Endothelial cell of umbilical vein (primary cell): ENCODE measurements around the gene FAM3D. TPM values are rescaled to one million over a fixed set of nuclear protein-coding genes. Genes with fewer than 3 reads are reported as not detected.

ENCODE experiments used
- BruUV-seq: library from RNA; stranded (reverse); fragments of 400-500 nt; replicated peaks from 2 replicates; lab custom pipeline; 2021; lab: Mats Ljungman, UMichigan
- CTCF ChIA-PET: fragments of 300-600, 350-600 bp; sonication (Branson Sonifier 250); formaldehyde crosslinking; loops from one replicate; lab custom pipeline; 2021; ENCODE audit warnings: antibody characterized with exemption, inconsistent platforms; lab: Charles Lee
- POLR2A ChIA-PET: fragments of 300-600, 350-600 bp; sonication (Branson Sonifier 250); formaldehyde crosslinking; loops from one replicate; lab custom pipeline; 2021; ENCODE audit warnings: antibody characterized with exemption, inconsistent platforms; lab: Charles Lee
- DNase-seq: peaks from one replicate; pipeline ENCODE4 v3.0.0-alpha.2; 2011; ENCODE audit warnings: low read depth, low spot score
- FAIRE-seq: peaks from 2 replicates; lab custom pipeline; 2011; peaks lifted over from hg19 to GRCh38; lab: Jason Lieb, UNC
- H2AFZ ChIP-seq: 2 replicates; pipeline ENCODE4 v1.6.0; 2012; ENCODE audit warnings: low read depth, low read length, control low read depth, inconsistent platforms
- H3K27ac ChIP-seq: 2 replicates; pipeline ENCODE4 v1.5.1; 2011; ENCODE audit warnings: low read depth, mild to moderate bottlenecking, control low read depth, low read length, moderate library complexity; ENCODE audit not compliant: insufficient read depth
- H3K27me3 ChIP-seq, 2 experiments: 2 replicates each; pipeline versions ENCODE4 v1.6.0 to v1.6.1; 2011; ENCODE audit warnings: low read length in 2 of 2, mixed read lengths in 1 of 2; ENCODE audit not compliant: control insufficient read depth in 2 of 2, insufficient read depth in 2 of 2
- H3K36me3 ChIP-seq, 2 experiments: 2 replicates in 1 of 2; 3 replicates in 1 of 2; pipeline ENCODE4 v1.5.1; 2011; ENCODE audit warnings: low read length in 2 of 2, mild to moderate bottlenecking in 1 of 2, moderate library complexity in 1 of 2; ENCODE audit not compliant: control insufficient read depth in 2 of 2, insufficient read depth in 2 of 2; ENCODE audit errors: extremely low read depth in 1 of 2
- H3K4me1 ChIP-seq: 3 replicates; pipeline ENCODE4 v1.5.1; 2011; ENCODE audit warnings: mild to moderate bottlenecking, low read length; ENCODE audit not compliant: control insufficient read depth, insufficient read depth; ENCODE audit errors: extremely low read depth
- H3K4me2 ChIP-seq: 2 replicates; pipeline ENCODE4 v1.6.1; 2011; ENCODE audit warnings: low read length, control low read depth, mixed read lengths; ENCODE audit not compliant: insufficient read depth
- H3K4me3 ChIP-seq, 3 experiments: fragments of 200-600 bp in 1 of 3; sonication (generic), shearing (Covaris generic) in 1 of 3; replicated peaks in 1 of 3; 2 replicates each; pipeline ENCODE4 v1.5.1; 2011 to 2016; ENCODE audit warnings: control low read depth in 3 of 3, low read length in 3 of 3, mild to moderate bottlenecking in 2 of 3, inconsistent platforms in 1 of 3, low read depth in 1 of 3, moderate library complexity in 1 of 3; ENCODE audit not compliant: insufficient read depth in 1 of 3
- H3K79me2 ChIP-seq: 2 replicates; pipeline ENCODE4 v1.6.0; 2012; ENCODE audit warnings: low read length, inconsistent platforms; ENCODE audit not compliant: control insufficient read depth, insufficient read depth
- H3K9ac ChIP-seq: replicated peaks from 2 replicates; pipeline ENCODE3; 2011; ENCODE audit warnings: low read length, control low read depth; ENCODE audit not compliant: insufficient read depth; ENCODE audit errors: extremely low read depth
- H3K9me1 ChIP-seq: replicated peaks from 3 replicates; pipeline ENCODE4 v1.6.0; 2011; ENCODE audit warnings: mild to moderate bottlenecking, low read length; ENCODE audit not compliant: control insufficient read depth, insufficient read depth; ENCODE audit errors: extremely low read depth
- H3K9me3 ChIP-seq: replicated peaks from 2 replicates; pipeline ENCODE4 v1.5.1; 2012; ENCODE audit warnings: low read length, inconsistent platforms; ENCODE audit not compliant: control insufficient read depth, insufficient read depth
- H4K20me1 ChIP-seq: replicated peaks from 2 replicates; pipeline ENCODE3; 2011; ENCODE audit warnings: mild to moderate bottlenecking, low read length; ENCODE audit not compliant: control insufficient read depth, insufficient read depth; ENCODE audit errors: extremely low read depth
- CTCF ChIP-seq, 2 donors: IDR thresholded peaks; 1 replicate in 1 of 2; 2 replicates in 1 of 2; pipeline ENCODE4 v1.5.1; 2011; ENCODE audit warnings: low read length in 2 of 2, mild to moderate bottlenecking in 2 of 2, moderate library complexity in 2 of 2, control low read depth in 1 of 2, inconsistent platforms in 1 of 2, low read depth in 1 of 2; ENCODE audit not compliant: insufficient read depth in 1 of 2; ENCODE audit errors: extremely low read depth in 1 of 2
- EZH2 ChIP-seq: IDR thresholded peaks from 2 replicates; pipeline ENCODE4 v1.6.1; 2012; ENCODE audit warnings: borderline replicate concordance, low read depth, mild to moderate bottlenecking, moderate library complexity, low read length, inconsistent platforms; ENCODE audit not compliant: severe bottlenecking
- FOS ChIP-seq: IDR thresholded peaks from 2 replicates; pipeline ENCODE4 v1.6.1; 2011; ENCODE audit warnings: mild to moderate bottlenecking, low read length, moderate library complexity, borderline replicate concordance; ENCODE audit not compliant: insufficient read depth
- GATA2 ChIP-seq: IDR thresholded peaks from 2 replicates; pipeline ENCODE4 v1.7.0; 2011; ENCODE audit warnings: low read depth, mild to moderate bottlenecking, moderate library complexity, mixed read lengths, low read length; ENCODE audit not compliant: insufficient read length, insufficient read depth
- JUN ChIP-seq: IDR thresholded peaks from 2 replicates; pipeline ENCODE4 v1.6.1; 2011; ENCODE audit warnings: borderline replicate concordance, low read depth; ENCODE audit not compliant: insufficient read length, insufficient read depth
- MAX ChIP-seq: IDR thresholded peaks from 2 replicates; pipeline ENCODE4 v1.6.1; 2011; ENCODE audit not compliant: insufficient read depth, insufficient read length
- MYC ChIP-seq: IDR thresholded peaks from one replicate; pipeline ENCODE4 v1.6.1; 2011; ENCODE audit warnings: mild to moderate bottlenecking, low read depth, low read length
- POLR2A ChIP-seq: IDR thresholded peaks from 2 replicates; pipeline ENCODE4 v1.6.1; 2012; ENCODE audit warnings: low read depth, mild to moderate bottlenecking, control low read depth, low read length
- POLR2AphosphoS5 ChIP-seq: IDR thresholded peaks from 2 replicates; pipeline ENCODE4 v1.6.1; 2012; ENCODE audit warnings: low read depth, mild to moderate bottlenecking, control low read depth, low read length, moderate library complexity; ENCODE audit not compliant: insufficient read depth
- dilution Hi-C: fragments of 300-500 bp; cut with MboI; formaldehyde crosslinking; loops from one replicate; pipeline ENCODE4 v1.15.0; 2019; ENCODE audit warnings: low sequenced_read_pairs; ENCODE audit not compliant: extremely low pct_ligation_motif_present
- intact Hi-C: fragments of 100-400 bp; cut with micrococcal nuclease; formaldehyde crosslinking; loops from one replicate; pipeline ENCODE4 v1.10.0; 2022
- polyA plus RNA-seq, 4 experiments: library from polyadenylated mRNA; depleted of rRNA in 3 of 4; stranded (reverse) in 3 of 4; unstranded in 1 of 4; fragments of >200 nt; gene quantifications; 2 replicates each; pipeline versions ENCODE4 v1.2.1 to v1.2.3, GENCODE V29; 2011 to 2012; ENCODE audit warnings: missing spikeins in 1 of 4
- total RNA-seq: library from RNA; stranded (reverse); gene quantifications from 2 replicates; pipeline ENCODE4 v1.2.3, GENCODE V29; 2021

FAM3D gene
- total and polyA plus RNA-seq, 2 donors (not counting 3 experiments of a cell fraction or from before 2014, with no cell fraction given): 0.12 TPM; not detected in 1

GRCh38 chr3:58620421-58620820, 46.2 kb downstream of the FAM3D start:
- H3K4me3 ChIP-seq: no peak overlapping the region
- dilution Hi-C loops (no loop called here), intact Hi-C loops (no loop called here)
- no peaks in the 10 kb centered on the region for H3K9me3 ChIP-seq
- ChIA-PET CTCF (interaction anchor here (0.7 kb wide), 1 partner anchor 61 kb away, joined by 3 read pairs; no protein-coding TSS in a partner anchor), POLR2A (no interaction called here)
- no peak overlapping the region for H3K27ac ChIP-seq
- H3K27me3 ChIP-seq: no peaks in the 10 kb centered on the region
- BruUV-seq: no TSS peak
- H3K4me1 ChIP-seq: no peaks in the 10 kb centered on the region
- no peak for TF ChIP-seq EZH2
- TF ChIP-seq JUN: no peak
- TF ChIP-seq GATA2: no peak
- no peak for TF ChIP-seq MYC
- no peak for TF ChIP-seq MAX
- no peak for TF ChIP-seq CTCF (IDR thresholded peaks at IDR 0.05; ENCODE audit: extremely low read depth in 1 of 2, insufficient read depth in 1 of 2, low read depth in 1 of 2, low read length in 2 of 2)
- no peak for TF ChIP-seq POLR2AphosphoS5
- TF ChIP-seq POLR2A: no peak
- TF ChIP-seq FOS: no peak
- no peaks in the 10 kb centered on the region for H3K9me1 ChIP-seq
- H3K36me3 ChIP-seq: no peaks in the 10 kb centered on the region
- no peaks in the 10 kb centered on the region for H3K79me2 ChIP-seq
- no peak overlapping the region for H3K9ac ChIP-seq
- H4K20me1 ChIP-seq: no peaks in the 10 kb centered on the region
- FAIRE-seq: no peak
- no peak overlapping the region for H3K4me2 ChIP-seq
- no peak for DNase-seq
- no peak overlapping the region for H2AFZ ChIP-seq
